SH-SY5Y (cell line): ENCODE results near the gene SFT2D2.

Experiments
- GATA2 ChIP-seq: IDR thresholded peaks from 2 replicates; pipeline ENCODE4 v1.6.1; 2011; ENCODE audit warnings: mild to moderate bottlenecking, low read depth, low read length
- GATA3 ChIP-seq: IDR thresholded peaks from 2 replicates; pipeline ENCODE4 v1.6.1; 2011; ENCODE audit warnings: low read depth, mild to moderate bottlenecking, low read length, moderate library complexity

GRCh38 chr1:168273575-168273974 lies 47.8 kb downstream of the SFT2D2 start:
- no peak for TF ChIP-seq GATA3
- no peak for TF ChIP-seq GATA2
